NCI-H1930 (cell line): ENCODE measurements around the gene EFNA4.
A peak's percentile ranks its signal among the peaks of the same experiment; 100 is the strongest.

ENCODE experiments used
- DNase-seq, 2 experiments: peaks; one replicate each; lab custom pipeline; 2025; lab: John Stamatoyannopoulos, UW

Gene EFNA4

GRCh38 chr1:155073377-155074242 lies 10.1 kb downstream of the EFNA4 start:
- DNase-seq: no peak

- DNase-seq: no peak
Observed at GRCh38 chr1:155075535-155075934, 12.0 kb downstream of the EFNA4 start.

DNA sequence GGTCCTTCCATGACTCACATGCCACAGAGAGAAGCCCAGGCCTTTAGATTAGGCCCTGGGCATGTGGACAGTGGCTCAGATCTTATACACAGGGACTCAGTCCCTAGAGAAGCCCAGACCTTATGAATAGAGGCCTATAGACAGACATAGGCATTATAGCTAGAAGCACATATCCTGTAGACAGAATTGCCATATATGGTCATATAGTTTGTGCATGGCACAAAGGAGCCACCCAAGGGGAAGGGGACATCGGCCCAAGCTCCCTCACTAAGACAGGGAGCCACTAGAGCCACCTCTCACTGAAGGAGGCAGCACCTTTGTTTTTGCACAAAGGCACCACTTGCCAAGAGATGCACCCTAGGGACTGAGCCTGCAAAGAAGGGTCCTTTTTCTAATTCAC lies 12.8 kb downstream of the EFNA4 start:
- DNase-seq: no peak

GRCh38 chr1:155077346-155077745 lies 13.8 kb downstream of the EFNA4 start:
- DNase-seq: no peak

DNA sequence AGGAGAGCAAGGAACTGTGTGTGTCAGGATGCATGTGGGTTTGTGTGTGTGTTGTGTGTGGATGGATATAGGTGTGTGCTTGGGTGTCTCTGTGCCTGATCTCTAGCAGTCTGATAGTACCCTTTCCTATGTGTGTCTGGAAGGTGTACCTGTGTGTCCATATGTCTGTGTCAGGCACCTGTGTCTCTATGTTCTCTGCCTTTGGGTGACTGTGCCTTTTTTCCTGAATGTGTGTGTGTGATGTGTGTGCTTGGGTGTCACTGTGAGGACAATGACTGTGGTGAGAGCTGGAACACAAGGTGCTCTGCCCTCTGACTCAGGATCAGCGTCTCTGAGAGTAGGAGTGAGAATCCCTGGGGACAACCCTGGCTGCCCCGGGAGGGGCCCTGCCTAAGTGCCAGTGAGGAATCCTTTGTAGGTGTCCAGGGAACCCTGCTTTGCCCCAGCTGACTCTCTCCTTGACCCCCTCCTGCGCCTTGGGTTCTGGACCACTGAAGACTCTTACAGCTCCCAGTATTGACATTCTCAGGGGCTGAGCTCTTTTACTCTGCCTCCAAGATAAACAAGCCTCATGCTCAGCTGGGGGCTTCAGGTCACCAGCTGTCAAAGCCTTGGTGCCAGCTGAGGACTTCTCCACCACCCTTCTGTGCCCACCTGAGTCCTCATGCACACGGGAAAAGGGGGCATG lies 14.4 kb downstream of the EFNA4 start:
- DNase-seq: no peak

DNA sequence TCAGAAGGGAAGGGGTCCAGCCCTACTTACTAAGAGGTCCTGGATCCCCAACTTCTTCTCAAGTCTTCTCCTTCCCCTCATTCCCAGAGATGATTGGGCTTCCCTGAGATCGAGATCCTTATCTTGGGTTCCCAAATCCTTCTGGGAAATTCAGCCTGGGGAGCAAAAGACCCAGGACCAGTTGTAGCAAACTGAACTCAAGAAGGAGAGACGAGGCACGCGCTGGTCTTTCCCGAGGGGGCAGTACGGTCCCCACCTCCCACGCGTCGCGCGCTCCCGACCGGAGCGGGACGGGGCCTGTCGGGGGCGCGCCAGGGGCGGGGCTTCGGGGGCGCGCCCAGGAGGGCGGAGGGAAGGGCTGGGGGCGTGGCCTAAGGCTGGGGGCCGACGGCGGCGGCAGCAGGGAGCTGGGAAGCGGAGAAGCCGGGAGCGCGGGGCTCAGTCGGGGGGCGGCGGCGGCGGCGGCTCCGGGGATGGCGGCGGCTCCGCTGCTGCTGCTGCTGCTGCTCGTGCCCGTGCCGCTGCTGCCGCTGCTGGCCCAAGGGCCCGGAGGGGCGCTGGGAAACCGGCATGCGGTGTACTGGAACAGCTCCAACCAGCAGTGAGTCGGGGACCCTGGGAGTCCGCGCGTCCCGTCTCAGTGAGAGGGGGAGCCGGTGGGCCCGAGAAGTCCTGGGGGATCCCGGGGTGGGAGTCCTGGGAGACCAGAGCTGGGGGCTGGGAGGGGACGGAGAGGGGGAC lies 15.1 kb downstream of the EFNA4 start, which contains the start of gene EFNA3:
Gene EFNA3, plus strand, starts transcription at position 369 of the 741 bp plus-strand sequence. Its CDS starts 105 bp downstream, at position 474.
- DNase-seq: peak; percentile 49 to 72

GRCh38 chr1:155079210-155079486 lies 15.6 kb downstream of the EFNA4 start:
- DNase-seq: no peak

- no peak for DNase-seq
Observed at GRCh38 chr1:155079487-155080311, 16.2 kb downstream of the EFNA4 start.

DNA sequence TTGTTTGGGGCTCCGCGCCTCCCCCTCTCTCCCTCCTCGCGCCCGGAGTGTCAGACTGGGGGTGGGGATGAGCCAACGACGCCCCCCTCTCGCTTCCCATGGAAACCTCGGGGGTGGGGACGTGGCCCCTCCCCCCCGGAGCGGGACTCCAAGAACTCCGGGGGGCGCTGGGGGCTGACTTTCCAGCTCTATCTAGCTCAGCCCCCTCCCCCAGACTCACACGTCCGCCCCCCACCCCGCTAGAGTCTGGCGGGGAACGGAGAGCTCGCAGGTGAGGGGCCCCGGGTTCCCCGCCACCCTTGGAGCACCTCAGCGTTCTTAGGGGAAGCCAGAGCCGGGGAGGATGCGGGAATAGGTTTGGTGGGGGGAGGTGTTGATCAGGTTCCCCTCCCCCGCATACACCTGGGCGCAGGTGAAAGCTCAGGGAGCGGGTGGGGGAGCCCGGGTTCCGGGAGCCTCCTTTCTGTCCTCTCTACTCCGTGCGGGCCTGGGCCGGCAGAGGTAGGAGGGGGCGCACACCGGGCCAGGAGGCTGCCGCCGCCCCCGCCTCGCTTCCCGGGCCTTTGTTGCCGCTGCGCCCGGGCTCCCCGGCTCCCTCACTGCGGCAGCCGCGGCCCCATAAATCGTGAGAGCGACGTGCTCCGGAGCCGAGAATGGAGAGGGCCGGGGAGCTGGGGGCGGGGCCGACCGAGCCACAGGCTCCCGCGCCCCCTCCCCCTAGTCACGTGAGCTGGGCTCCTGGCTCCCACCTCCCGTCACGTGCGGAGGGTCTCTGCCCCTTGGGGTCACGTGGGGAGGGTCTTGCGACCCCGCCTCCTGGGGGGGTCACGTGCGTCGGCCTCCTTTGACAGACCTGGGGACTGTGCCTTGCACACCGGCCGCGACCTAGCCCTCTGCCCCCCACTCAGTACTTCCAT lies 17.0 kb downstream of the EFNA4 start:
- peak; percentile 62 to 84 for DNase-seq

DNA sequence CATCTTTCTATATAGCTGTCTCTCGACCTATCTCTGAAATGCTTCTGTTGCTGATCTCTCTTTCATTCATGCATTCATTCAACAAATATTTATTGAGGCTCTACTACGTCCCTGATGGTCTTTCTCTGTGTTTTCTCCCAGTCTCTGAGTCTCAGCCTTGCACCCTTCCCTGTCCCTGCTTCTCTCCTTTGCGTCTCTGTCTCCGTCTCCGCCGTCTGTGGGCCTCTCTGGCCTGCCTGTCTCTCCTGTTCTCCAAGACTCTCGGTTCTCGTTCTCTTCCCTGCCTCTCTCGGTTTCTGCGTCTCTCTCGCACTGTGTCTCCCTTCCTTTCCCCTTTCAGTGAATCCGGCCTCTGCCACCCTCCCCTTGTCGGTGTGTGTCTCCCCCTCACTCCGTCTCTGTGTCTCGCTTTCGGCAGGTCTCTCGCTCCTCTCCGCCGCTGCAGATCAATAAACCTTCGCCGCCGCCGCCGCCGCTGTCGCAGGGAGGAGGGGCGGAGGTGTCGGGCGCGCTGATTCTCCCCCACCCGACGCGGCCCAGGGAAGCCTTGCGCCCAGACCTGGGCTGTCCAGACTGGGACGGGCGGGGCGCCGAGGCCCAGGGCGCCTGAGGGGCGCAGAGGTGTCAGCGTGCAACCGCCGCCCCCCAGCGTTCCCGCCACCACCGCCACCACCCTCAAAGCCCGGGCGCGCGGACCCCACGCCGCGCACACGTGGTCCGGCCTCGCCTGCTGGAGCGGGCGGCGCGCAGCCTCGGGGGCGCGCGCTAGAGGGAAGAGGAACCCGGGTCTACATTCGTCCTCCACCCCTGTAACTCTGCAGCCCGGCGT lies 18.1 kb downstream of the EFNA4 start:
- DNase-seq: no peak

DNA sequence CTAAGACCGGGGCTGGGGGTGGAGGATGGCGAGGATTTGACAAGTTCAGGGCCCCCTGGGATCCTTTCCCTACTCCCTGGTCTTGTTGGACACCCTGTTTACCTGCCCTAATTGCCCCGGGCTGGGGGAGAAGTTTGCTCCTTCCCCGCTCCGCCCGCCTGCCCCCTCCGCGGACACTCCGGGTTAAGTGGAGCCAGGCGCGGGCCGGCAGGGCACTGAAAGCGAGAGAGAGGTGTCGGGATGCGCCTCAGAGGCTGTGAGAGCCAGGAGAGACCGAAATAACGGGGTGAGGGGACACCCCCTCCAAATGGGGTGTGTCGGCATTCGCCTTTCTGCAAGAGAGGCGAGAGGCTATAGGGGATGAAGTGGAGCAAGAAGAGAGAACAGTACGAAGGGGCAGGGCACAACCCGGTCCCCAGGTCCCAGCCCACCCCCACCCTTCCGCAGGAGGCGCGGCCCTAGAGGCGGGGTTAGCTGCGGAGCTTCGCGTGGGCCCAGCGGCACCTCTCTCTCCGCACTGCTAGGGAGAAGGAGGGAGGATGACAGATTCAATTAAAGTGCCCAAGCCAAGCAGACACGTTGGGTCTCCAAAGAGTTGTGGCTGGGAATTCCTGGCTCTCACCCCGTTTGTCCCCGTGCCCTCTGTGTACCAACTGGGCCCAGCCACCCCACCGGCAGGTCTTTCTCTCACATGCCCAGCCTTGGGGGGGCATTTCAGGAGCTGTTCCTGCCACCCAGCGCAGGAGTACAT lies 18.9 kb downstream of the EFNA4 start:
- no peak for DNase-seq

DNA sequence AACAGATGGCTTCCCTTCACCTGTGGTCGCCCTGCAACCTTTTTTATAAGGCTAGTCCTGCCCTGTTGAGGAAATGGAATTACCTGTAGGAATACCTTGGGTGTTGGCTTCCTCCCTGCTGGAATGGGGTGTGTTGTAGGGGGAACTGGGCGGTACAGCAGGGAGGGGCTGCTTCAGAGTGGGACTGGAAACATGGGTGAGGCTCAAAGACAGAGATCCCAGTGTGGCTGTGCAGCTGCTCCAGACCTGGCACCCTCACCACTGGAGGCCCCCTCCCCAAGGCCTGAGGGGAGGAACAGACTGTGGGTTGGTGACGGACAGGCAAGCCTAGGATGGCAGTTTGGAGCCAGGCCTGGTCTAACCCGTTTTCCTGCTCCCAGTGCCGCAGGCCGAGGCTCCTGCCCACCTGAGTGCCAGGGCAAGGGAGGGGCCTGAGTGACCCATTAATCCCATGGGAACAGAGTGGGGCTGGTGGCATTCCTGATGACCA lies 19.6 kb downstream of the EFNA4 start:
- no peak for DNase-seq

DNA sequence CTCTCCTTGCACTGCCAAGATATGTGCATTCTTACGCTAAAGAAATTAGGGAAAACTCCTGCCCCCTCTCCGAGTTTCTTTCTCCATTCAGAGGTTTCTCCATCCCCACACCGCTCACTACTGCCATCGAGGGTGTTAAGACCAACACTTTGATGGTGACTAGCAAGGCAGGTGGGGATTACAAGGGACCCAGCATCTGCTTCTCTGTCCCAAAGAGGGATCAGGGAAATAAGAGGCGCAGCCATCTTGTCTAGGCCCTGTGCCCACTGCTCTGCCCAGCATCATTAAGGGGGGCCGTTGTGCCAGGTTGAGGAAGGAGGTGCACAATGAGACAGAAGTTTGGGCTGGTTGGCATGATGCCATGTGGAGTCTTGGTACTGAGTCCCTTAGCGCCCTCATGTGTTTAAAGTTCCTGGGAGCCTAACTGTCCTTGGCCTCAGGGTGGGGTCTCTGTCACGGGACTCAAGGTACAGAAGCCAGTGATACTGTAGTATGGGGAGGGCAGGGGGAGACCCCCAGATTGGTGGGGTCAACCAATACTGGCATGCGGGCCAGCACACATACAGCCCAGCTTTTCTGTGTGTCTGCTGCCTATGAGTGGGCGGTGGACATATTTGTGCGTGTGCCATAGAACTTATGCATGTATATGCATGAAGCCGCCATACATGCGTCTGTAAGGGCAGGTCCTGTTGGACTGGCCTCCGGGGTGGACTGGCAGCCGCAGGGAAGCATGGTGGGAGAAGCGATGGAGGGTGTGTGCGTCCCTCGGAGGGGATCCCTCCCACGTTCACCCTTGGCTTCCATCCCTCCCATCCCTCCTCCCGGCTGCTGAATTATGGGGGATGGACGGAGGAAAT lies 20.6 kb downstream of the EFNA4 start:
- peak in 1 of 2 experiments; percentile 23 for DNase-seq

GRCh38 chr1:155084722-155085503 lies 21.4 kb downstream of the EFNA4 start:
- peak; percentile 88 to 95 for DNase-seq

- DNase-seq: peak in 1 of 2 experiments; percentile 28
Observed at GRCh38 chr1:155085504-155086127, 22.1 kb downstream of the EFNA4 start.

GRCh38 chr1:155086128-155086741 lies 22.7 kb downstream of the EFNA4 start:
- peak; percentile 41 for DNase-seq
